ENCODE results near the gene MINDY2. TPM values are rescaled to one million over a fixed set of nuclear protein-coding genes. Genes with fewer than 3 reads are reported as not detected.
A peak's percentile ranks its signal among the peaks of the same experiment; 100 is the strongest.
"Not testable (repeated sequence)": the region's sequence is repeated elsewhere in the genome, so short reads cannot be mapped to it uniquely, and the experiment has no call there.

Gene MINDY2
- total RNA-seq, 1 donor: 19.9 TPM

- H3K27me3 ChIP-seq (ENCODE audit: insufficient read depth, low read length): no peaks in the 10 kb centered on the region
- no peaks in the 10 kb centered on the region for H4K20me1 ChIP-seq (ENCODE audit: insufficient read depth, low read length)
- no peaks in the 10 kb centered on the region for H3K9me3 ChIP-seq (ENCODE audit: low read depth, low read length)
- no peak overlapping the region for H2AFZ ChIP-seq (ENCODE audit: low read length)
- H3K4me1 ChIP-seq (ENCODE audit: insufficient read depth, low read length): no peaks in the 10 kb centered on the region
- H3K79me2 ChIP-seq (ENCODE audit: insufficient read depth, low read length): no peaks in the 10 kb centered on the region
- peaks cover 6% of the 10 kb centered on the region for H3K36me3 ChIP-seq (ENCODE audit: insufficient read depth, low read length)
- no peak overlapping the region for H3K27ac ChIP-seq (ENCODE audit: low read depth, low read length)
- H3K4me3 ChIP-seq (ENCODE audit: insufficient read depth, low read length): no peak overlapping the region
- no peak for TF ChIP-seq CTCF (IDR thresholded peaks at IDR 0.05; ENCODE audit: extremely low read depth, low read depth, low read length)
- no peak overlapping the region for H3K4me2 ChIP-seq (ENCODE audit: insufficient read depth, low read length)
- no peak for DNase-seq (ENCODE audit: insufficient read length, low spot score, missing footprints)
These were observed 59.5 kb downstream of the MINDY2 start for GRCh38 chr15:58830556-58830955.

DNA sequence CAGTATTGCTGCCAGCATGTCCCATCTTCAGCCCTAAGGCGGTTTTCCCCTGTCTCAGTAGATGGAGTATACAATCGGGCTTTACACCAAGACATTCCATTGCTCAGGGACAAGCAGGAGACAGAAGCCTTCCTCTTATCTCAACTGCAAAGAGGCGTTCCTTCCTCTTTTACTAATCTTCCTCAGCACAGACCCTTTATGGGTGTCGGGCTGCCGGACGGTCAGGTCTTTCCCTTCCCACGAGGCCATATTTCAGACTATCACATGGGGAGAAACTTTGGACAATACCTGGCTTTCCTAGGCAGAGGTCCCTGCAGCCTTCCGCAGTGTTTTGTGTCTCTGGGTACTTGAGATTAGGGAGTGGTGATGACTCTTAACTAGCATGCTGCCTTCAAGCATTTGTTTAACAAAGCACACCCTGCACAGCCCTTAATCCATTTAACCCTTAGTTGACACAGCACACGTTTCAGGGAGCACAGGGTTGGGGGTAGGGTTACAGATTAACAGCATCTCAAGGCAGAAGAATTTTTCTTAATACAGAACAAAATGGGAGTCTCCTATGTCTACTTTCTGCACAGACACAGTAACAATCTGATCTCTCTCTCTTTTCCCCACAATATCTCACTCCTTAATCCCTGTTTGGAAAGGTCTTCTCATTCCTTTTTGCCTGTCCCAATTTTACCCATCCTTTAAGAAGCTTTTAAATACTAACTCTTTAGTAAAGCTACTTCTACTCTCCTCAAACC lies 62.8 kb downstream of the MINDY2 start:
- not testable (repeated sequence) for H3K4me2 ChIP-seq (ENCODE audit: insufficient read depth, low read length); H3K4me3 ChIP-seq (ENCODE audit: insufficient read depth, low read length); H3K36me3 ChIP-seq (ENCODE audit: insufficient read depth, low read length); H3K9me3 ChIP-seq (ENCODE audit: low read depth, low read length); H2AFZ ChIP-seq (ENCODE audit: low read length); DNase-seq (ENCODE audit: insufficient read length, low spot score, missing footprints); H3K27me3 ChIP-seq (ENCODE audit: insufficient read depth, low read length); H3K27ac ChIP-seq (ENCODE audit: low read depth, low read length); H3K79me2 ChIP-seq (ENCODE audit: insufficient read depth, low read length); H4K20me1 ChIP-seq (ENCODE audit: insufficient read depth, low read length); H3K4me1 ChIP-seq (ENCODE audit: insufficient read depth, low read length)

DNA sequence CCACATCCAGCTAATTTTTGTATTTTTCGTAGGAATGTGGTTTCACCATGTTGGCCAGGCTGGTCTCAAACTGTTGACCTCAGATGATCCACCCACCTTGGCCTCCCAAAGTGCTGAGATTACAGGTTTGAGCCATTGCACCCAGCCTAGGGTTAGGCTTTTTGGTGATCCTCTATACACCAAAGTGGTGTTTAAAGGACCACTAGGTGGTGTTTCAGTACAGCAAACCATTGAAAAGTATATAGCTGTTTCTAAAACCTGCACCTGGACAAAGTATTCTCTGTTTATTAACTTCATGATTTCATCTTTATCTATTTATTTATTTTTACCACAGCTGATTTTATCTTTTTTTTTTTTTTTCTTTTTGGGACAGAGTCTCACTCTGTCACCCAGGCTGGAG lies 68.4 kb downstream of the MINDY2 start:
- Histone ChIP-seq H3K79me2 (ENCODE audit: insufficient read depth, low read length) (no peaks in the 10 kb centered on the region), H4K20me1 (ENCODE audit: insufficient read depth, low read length) (no peaks in the 10 kb centered on the region), H3K36me3 (ENCODE audit: insufficient read depth, low read length) (no peaks in the 10 kb centered on the region), H3K9me3 (ENCODE audit: low read depth, low read length) (no peaks in the 10 kb centered on the region), H2AFZ (ENCODE audit: low read length) (no peak overlapping the region), H3K27me3 (ENCODE audit: insufficient read depth, low read length) (no peaks in the 10 kb centered on the region), H3K4me3 (ENCODE audit: insufficient read depth, low read length) (no peak overlapping the region), H3K4me1 (ENCODE audit: insufficient read depth, low read length) (no peaks in the 10 kb centered on the region), H3K4me2 (ENCODE audit: insufficient read depth, low read length) (no peak overlapping the region), H3K27ac (ENCODE audit: low read depth, low read length) (no peak overlapping the region)
- peak; percentile 44 for TF ChIP-seq CTCF (IDR thresholded peaks at IDR 0.05; ENCODE audit: extremely low read depth, low read depth, low read length)
- no peak for DNase-seq (ENCODE audit: insufficient read length, low spot score, missing footprints)

DNA sequence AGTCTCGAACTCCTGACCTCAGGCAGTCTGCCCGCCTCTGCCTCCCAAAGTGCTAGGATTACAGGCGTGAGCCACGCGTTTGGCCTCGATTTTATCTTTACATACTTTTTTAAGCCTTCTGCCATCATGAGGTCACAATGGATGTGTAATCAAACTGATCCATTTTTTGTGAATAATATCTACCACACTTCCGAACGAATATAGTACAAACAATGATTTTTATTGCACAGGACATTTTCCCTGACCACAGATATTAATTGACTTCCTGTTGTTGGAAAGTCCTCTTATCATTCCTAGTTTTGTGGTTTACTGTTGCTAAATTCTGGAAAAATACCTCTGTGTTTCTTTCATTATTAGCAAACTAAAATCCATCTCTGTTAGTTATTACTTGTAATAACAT lies 68.9 kb downstream of the MINDY2 start:
- H2AFZ ChIP-seq (ENCODE audit: low read length): no peak overlapping the region
- H3K4me3 ChIP-seq (ENCODE audit: insufficient read depth, low read length): no peak overlapping the region
- H4K20me1 ChIP-seq (ENCODE audit: insufficient read depth, low read length): no peaks in the 10 kb centered on the region
- no peaks in the 10 kb centered on the region for H3K27me3 ChIP-seq (ENCODE audit: insufficient read depth, low read length)
- no peaks in the 10 kb centered on the region for H3K4me1 ChIP-seq (ENCODE audit: insufficient read depth, low read length)
- H3K79me2 ChIP-seq (ENCODE audit: insufficient read depth, low read length): no peaks in the 10 kb centered on the region
- no peak overlapping the region for H3K4me2 ChIP-seq (ENCODE audit: insufficient read depth, low read length)
- no peak for DNase-seq (ENCODE audit: insufficient read length, low spot score, missing footprints)
- H3K27ac ChIP-seq (ENCODE audit: low read depth, low read length): no peak overlapping the region
- H3K9me3 ChIP-seq (ENCODE audit: low read depth, low read length): no peaks in the 10 kb centered on the region
- TF ChIP-seq CTCF (IDR thresholded peaks at IDR 0.05; ENCODE audit: extremely low read depth, low read depth, low read length): no peak
- no peaks in the 10 kb centered on the region for H3K36me3 ChIP-seq (ENCODE audit: insufficient read depth, low read length)
